VCaP (cell line): ENCODE measurements around the gene CERS6.

ENCODE experiments used
- H3K27ac ChIP-seq: fragments of 450-650 bp; 2 replicates; pipeline ENCODE4 v1.5.1; 2017
- TF ChIP-seq, protein P1 (sequence below): fragments of 450-650 bp; conservative IDR thresholded peaks from 2 replicates; pipeline ENCODE4 v1.5.1; 2017; ENCODE audit warnings: mild to moderate bottlenecking, moderate library complexity

The CERS6 gene

GRCh38 chr2:168645696-168646338 lies 189.7 kb downstream of the CERS6 start:
- TF ChIP-seq, protein P1, sequence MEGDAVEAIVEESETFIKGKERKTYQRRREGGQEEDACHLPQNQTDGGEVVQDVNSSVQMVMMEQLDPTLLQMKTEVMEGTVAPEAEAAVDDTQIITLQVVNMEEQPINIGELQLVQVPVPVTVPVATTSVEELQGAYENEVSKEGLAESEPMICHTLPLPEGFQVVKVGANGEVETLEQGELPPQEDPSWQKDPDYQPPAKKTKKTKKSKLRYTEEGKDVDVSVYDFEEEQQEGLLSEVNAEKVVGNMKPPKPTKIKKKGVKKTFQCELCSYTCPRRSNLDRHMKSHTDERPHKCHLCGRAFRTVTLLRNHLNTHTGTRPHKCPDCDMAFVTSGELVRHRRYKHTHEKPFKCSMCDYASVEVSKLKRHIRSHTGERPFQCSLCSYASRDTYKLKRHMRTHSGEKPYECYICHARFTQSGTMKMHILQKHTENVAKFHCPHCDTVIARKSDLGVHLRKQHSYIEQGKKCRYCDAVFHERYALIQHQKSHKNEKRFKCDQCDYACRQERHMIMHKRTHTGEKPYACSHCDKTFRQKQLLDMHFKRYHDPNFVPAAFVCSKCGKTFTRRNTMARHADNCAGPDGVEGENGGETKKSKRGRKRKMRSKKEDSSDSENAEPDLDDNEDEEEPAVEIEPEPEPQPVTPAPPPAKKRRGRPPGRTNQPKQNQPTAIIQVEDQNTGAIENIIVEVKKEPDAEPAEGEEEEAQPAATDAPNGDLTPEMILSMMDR, result no peak

DNA sequence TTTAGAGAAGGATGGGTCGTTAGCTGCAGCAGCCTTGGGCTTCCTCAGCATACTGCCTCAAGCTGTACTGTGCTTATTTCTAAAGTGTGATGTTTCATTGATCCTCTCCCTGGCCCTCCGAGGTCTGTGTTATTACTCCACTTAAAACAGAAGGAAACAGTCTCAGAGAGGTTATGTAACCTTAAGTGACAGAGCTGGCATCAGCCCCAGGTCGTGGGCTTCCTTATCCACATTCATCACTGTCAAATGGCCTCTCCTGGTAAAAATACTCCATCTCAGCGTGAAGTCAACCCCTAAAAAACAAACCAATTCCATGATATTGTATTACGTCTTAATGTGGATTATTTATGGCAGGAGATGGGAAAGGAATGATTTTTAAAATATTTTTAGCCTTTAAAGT lies 193.0 kb downstream of the CERS6 start:
- TF ChIP-seq, protein P1, result no peak
- no peak overlapping the region for H3K27ac ChIP-seq

More at GRCh38 chr2:168645696-168646338, 189.7 kb downstream of the CERS6 start:
- no peak overlapping the region for H3K27ac ChIP-seq

DNA sequence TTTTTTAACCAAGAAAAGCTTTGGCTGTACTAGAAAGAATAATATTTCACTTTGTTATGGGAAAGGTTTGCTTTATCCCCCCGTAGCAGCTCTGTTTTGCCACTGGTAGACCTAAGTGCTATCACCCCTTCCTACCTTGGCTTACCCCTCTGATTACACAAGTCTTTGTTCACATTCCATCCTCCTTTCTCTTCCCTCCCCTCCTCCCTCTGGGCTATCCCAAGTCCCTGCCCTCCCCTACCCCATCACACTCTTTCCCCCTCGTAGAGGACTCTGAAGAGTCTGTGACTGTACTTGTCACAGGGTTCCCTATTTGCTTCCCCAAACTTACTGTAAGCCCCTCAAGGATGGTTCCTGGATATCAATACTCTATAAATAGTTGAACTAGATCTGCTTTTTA lies 193.5 kb downstream of the CERS6 start:
- peak overlapping the region; percentile 24 for H3K27ac ChIP-seq
- TF ChIP-seq, protein P1, result no peak

GRCh38 chr2:168650139-168650538 lies 194.1 kb downstream of the CERS6 start:
- TF ChIP-seq, protein P1, result no peak
- H3K27ac ChIP-seq, result peak overlapping the region; percentile 24

DNA sequence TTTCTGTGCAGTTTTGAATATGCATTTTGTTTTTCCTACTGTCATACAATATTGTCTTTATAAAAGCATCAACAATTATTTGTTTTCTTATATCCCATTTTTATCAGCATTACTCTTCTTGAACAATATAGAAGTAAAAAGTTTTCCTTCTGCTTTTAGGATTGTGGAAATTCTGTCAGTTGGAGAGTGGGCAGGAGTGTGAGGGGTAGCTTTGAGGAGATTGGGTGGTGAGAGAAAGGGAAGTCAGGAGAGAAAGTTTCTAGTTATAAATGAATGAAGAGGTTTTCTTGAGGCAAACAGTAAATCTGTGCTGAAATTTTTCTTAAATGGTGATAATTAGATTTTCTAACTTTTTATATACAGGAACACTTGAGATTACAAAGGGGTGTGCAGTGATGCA lies 194.7 kb downstream of the CERS6 start:
- no peak overlapping the region for H3K27ac ChIP-seq
- TF ChIP-seq, protein P1, result no peak

DNA sequence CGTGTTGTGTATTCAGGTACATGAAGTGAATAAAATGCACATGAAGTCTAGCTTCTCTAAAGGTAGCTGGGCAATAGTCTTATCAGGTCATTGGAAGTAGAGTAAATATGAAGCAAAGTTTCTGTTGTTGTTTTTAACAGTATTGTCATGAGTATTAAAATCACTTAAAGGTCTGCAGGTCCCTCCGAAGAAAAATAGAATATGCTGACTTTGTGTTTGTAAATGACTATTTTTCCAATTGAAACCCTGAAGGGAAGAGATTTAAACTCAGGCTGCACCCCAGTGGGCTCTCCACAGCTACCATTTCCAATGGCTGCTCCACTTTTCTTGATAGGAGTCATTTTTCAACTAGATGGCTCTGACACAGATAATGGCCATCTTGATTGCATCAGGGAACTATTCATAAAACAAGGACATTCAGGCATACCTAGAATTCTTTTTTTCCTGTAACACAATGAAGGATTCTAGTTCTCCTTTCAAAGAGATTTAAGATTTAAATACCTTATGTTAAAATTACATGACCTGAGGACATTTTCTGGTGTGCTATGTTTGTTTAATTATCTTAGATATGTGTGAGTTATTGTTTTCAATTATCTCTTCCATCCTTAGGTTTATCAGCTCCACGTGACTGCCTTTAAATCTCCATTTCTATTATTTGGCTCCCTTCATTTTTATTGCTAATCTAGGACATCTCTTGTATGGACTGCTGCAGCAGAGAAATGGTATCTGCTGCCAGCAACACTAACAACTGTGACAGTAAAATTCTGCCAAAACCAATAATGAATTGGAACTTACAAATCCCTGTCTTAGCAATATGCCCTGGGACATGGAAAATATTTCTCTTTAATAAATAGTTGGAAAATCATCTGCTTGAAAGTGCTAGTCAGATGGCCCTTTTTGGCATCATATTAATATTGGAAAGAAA lies 197.2 kb downstream of the CERS6 start:
- TF ChIP-seq, protein P1, result no peak
- H3K27ac ChIP-seq, result no peak overlapping the region

GRCh38 chr2:168654705-168655104 lies 198.6 kb downstream of the CERS6 start:
- TF ChIP-seq, protein P1, result no peak

More at GRCh38 chr2:168654705-168655104, 198.6 kb downstream of the CERS6 start:
- no peak overlapping the region for H3K27ac ChIP-seq
